ENCODE data around the gene BABAM2.

Gene BABAM2

DNA sequence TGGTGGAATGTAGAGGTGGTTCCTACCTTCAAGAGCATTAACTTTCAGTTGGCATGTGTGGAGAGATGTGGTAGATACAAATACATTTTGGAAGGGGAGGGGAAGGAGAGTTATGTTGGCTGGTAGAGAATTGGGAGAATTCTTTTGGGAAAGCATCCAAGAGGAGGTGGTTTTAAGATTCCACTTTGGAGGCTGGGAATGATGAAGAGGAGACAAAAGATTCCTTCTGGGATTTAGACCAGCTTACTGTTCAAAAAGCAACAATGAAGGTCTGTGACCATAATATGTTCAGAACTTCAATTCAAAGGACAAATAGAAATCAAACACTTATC is 381.4 kb downstream of the BABAM2 start:
- Histone ChIP-seq H3F3A (ENCODE audit: insufficient read depth, low read length) (no peaks in the 10 kb centered on the region), H3K4me1 (ENCODE audit: low read length) (peaks cover 14% of the 10 kb centered on the region), H2AFZ (ENCODE audit: low read length) (no peak overlapping the region; the same call in 1 of the 2 replicates), H3K9me2 (replicated peaks; ENCODE audit: insufficient read depth, low read length) (no peaks in the 10 kb centered on the region), H3K36me3 (replicated peaks; ENCODE audit: insufficient read depth, low read length) (no peaks in the 10 kb centered on the region), H4K20me1 (ENCODE audit: insufficient read depth, low read length) (no peaks in the 10 kb centered on the region), H3K9me3 (replicated peaks; ENCODE audit: insufficient read depth, low read length) (no peaks in the 10 kb centered on the region), H3K4me2 (ENCODE audit: low read depth, low read length) (peak overlapping the region; percentile 34), H3K79me2 (ENCODE audit: low read length) (no peaks in the 10 kb centered on the region), H3K27me3 (replicated peaks; ENCODE audit: insufficient read depth, low read length) (no peaks in the 10 kb centered on the region), H3K27ac (ENCODE audit: low read length) (no peak overlapping the region), H3K4me3 (ENCODE audit: low read length) (no peak overlapping the region), H3K9ac (ENCODE audit: low read length) (no peak overlapping the region)
- TF ChIP-seq, protein P1, sequence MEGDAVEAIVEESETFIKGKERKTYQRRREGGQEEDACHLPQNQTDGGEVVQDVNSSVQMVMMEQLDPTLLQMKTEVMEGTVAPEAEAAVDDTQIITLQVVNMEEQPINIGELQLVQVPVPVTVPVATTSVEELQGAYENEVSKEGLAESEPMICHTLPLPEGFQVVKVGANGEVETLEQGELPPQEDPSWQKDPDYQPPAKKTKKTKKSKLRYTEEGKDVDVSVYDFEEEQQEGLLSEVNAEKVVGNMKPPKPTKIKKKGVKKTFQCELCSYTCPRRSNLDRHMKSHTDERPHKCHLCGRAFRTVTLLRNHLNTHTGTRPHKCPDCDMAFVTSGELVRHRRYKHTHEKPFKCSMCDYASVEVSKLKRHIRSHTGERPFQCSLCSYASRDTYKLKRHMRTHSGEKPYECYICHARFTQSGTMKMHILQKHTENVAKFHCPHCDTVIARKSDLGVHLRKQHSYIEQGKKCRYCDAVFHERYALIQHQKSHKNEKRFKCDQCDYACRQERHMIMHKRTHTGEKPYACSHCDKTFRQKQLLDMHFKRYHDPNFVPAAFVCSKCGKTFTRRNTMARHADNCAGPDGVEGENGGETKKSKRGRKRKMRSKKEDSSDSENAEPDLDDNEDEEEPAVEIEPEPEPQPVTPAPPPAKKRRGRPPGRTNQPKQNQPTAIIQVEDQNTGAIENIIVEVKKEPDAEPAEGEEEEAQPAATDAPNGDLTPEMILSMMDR (IDR thresholded peaks at IDR 0.05; ENCODE audit: low read length) = no peak
- TF ChIP-seq EZH2phosphoT487 (IDR thresholded peaks at IDR 0.05; ENCODE audit: low read length) (no peak), EZH2 (optimal IDR thresholded peaks at IDR 0.05; ENCODE audit: low read depth, low read length) (no peak)
- DNase-seq = no peak

DNA sequence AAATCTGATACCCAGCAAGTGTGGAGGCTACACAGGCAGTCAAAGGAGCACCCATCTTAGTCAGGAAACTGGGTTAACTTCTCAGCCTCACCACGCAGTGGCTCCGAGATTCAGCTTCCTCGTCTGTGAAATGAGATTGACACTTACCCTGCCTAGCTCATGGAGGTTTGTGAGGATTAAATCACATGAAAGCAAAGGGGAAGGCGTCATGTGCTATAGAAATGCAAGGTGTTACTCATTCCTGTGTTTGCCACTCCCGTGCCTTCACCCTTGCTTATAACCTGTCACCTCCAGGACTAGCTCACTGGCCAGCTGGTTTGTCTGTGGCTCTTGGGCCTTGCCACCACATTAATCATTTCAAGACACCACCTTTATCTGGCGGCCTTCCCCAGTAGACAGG is 383.2 kb downstream of the BABAM2 start:
- Histone ChIP-seq H3K27me3 (replicated peaks; ENCODE audit: insufficient read depth, low read length) (no peaks in the 10 kb centered on the region), H3K36me3 (replicated peaks; ENCODE audit: insufficient read depth, low read length) (no peaks in the 10 kb centered on the region), H3K9ac (ENCODE audit: low read length) (no peak overlapping the region), H3K4me1 (ENCODE audit: low read length) (peaks cover 14% of the 10 kb centered on the region), H3K79me2 (ENCODE audit: low read length) (no peaks in the 10 kb centered on the region), H3K27ac (ENCODE audit: low read length) (no peak overlapping the region), H3K4me3 (ENCODE audit: low read length) (no peak overlapping the region), H3K9me3 (replicated peaks; ENCODE audit: insufficient read depth, low read length) (no peaks in the 10 kb centered on the region), H3K4me2 (ENCODE audit: low read depth, low read length) (no peak overlapping the region), H3K9me2 (replicated peaks; ENCODE audit: insufficient read depth, low read length) (no peaks in the 10 kb centered on the region), H4K20me1 (ENCODE audit: insufficient read depth, low read length) (no peaks in the 10 kb centered on the region), H3F3A (ENCODE audit: insufficient read depth, low read length) (no peaks in the 10 kb centered on the region), H2AFZ (ENCODE audit: low read length) (no peak overlapping the region)
- no peak for DNase-seq
- TF ChIP-seq EZH2phosphoT487 (IDR thresholded peaks at IDR 0.05; ENCODE audit: low read length) = no peak

DNA sequence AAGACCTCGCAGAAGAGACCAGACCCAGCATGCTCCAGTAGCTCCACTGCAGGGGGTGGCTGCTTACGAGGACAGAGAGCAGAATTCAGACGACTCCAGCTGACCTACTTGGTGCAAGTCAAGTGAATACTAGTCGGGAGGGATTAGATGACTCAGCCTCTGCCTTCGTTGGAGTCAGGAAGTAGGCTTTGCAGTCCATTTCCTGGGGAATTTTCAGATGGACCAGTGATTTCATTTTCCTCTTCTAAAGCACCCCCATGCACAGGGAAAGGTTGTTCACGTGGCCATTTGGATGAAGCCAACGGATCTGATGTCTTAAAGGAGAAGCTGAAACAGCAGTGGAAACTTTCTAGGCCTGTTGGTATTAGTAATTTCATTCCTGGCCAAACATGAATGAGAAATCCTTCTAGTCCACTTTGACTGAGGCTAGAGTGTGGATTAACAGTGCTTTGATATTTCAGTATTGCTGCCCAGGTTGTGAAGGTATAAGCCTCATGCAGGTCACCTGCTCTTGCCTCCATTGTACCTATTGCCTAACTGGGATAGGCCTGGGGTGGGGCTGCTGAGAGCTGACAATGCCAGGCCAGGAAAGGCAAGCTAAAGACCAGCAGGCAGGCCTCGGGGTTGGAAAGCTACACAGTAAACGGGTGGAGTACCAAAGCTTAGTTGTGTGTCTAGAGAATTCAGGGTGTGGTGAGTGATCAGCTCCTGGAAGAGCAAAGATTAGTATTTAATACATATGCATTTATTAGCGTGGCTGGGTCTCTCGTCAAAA is 384.6 kb downstream of the BABAM2 start:
- Histone ChIP-seq H3K36me3 (replicated peaks; ENCODE audit: insufficient read depth, low read length) (no peaks in the 10 kb centered on the region), H3K4me1 (ENCODE audit: low read length) (peaks cover 14% of the 10 kb centered on the region), H3K4me3 (ENCODE audit: low read length) (no peak overlapping the region), H4K20me1 (ENCODE audit: insufficient read depth, low read length) (no peaks in the 10 kb centered on the region), H3F3A (ENCODE audit: insufficient read depth, low read length) (no peaks in the 10 kb centered on the region), H3K79me2 (ENCODE audit: low read length) (no peaks in the 10 kb centered on the region), H3K9ac (ENCODE audit: low read length) (no peak overlapping the region), H3K27me3 (replicated peaks; ENCODE audit: insufficient read depth, low read length) (no peaks in the 10 kb centered on the region), H3K4me2 (ENCODE audit: low read depth, low read length) (no peak overlapping the region), H3K9me2 (replicated peaks; ENCODE audit: insufficient read depth, low read length) (no peaks in the 10 kb centered on the region), H3K27ac (ENCODE audit: low read length) (no peak overlapping the region), H2AFZ (ENCODE audit: low read length) (no peak overlapping the region), H3K9me3 (replicated peaks; ENCODE audit: insufficient read depth, low read length) (no peaks in the 10 kb centered on the region)
- no peak for TF ChIP-seq EZH2 (optimal IDR thresholded peaks at IDR 0.05; ENCODE audit: low read depth, low read length)
- no peak for TF ChIP-seq EZH2phosphoT487 (IDR thresholded peaks at IDR 0.05; ENCODE audit: low read length)
- TF ChIP-seq, protein P1 (IDR thresholded peaks at IDR 0.05; ENCODE audit: low read length) = no peak
- no peak for DNase-seq

DNA sequence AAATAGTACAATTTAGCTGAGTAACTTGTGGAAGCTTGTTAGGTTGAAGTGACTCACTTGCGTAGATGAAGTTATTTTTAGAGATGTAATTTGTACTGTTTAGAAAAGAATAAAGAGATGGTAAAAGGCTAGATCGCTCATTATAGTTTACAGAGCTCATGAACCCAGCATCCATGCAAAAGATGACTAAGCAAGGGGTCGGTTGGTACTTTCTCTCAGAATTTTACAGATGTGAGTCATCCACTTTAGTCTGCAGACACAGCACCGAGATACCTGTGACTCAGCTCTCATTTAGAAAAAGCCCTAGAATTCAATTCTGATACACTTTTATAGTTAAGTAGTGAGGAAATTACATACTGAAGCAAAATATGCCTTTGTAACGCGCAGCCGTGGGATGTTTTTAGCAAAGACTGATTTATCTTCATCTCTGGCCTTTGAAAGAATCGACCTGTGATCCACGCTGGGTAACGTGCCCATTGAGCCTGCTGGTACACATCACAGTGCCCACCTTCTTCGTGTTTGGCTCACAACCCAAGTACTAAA is 385.6 kb downstream of the BABAM2 start:
- Histone ChIP-seq H3K4me2 (ENCODE audit: low read depth, low read length) (no peak overlapping the region), H3K9me3 (replicated peaks; ENCODE audit: insufficient read depth, low read length) (no peaks in the 10 kb centered on the region), H3K4me3 (ENCODE audit: low read length) (no peak overlapping the region), H2AFZ (ENCODE audit: low read length) (no peak overlapping the region), H3K9me2 (replicated peaks; ENCODE audit: insufficient read depth, low read length) (no peaks in the 10 kb centered on the region), H3K9ac (ENCODE audit: low read length) (no peak overlapping the region), H4K20me1 (ENCODE audit: insufficient read depth, low read length) (no peaks in the 10 kb centered on the region), H3K27me3 (replicated peaks; ENCODE audit: insufficient read depth, low read length) (no peaks in the 10 kb centered on the region), H3K4me1 (ENCODE audit: low read length) (peaks cover 9% of the 10 kb centered on the region), H3F3A (ENCODE audit: insufficient read depth, low read length) (no peaks in the 10 kb centered on the region), H3K27ac (ENCODE audit: low read length) (no peak overlapping the region), H3K36me3 (replicated peaks; ENCODE audit: insufficient read depth, low read length) (no peaks in the 10 kb centered on the region), H3K79me2 (ENCODE audit: low read length) (no peaks in the 10 kb centered on the region)
- TF ChIP-seq, protein P1 (IDR thresholded peaks at IDR 0.05; ENCODE audit: low read length) = no peak
- no peak for TF ChIP-seq EZH2 (optimal IDR thresholded peaks at IDR 0.05; ENCODE audit: low read depth, low read length)
- no peak for DNase-seq
